HepG2 (cell line): ENCODE results near the gene BRCA2. TPM values are rescaled to one million over a fixed set of nuclear protein-coding genes. Genes with fewer than 3 reads are reported as not detected.
A peak's percentile ranks its signal among the peaks of the same experiment; 100 is the strongest.

Experiments used
- ATAC-seq: fragments of 200-7000 bp; cut with Tn5 transposase; 3 replicates; pipeline ENCODE4 v1.9.1; 2020; ENCODE audit warnings: mild to moderate bottlenecking, moderate library complexity
- BruUV-seq: library from RNA; stranded (reverse); fragments of 400-500 nt; replicated peaks from 2 replicates; lab custom pipeline; 2021; lab: Mats Ljungman, UMichigan
- CTCF ChIA-PET: fragments of 300-600 bp; formaldehyde crosslinking; extraction: SDS; loops from one replicate; lab custom pipeline; 2021; ENCODE audit warnings: low total read pairs, inconsistent platforms, low intra/inter-chr PET ratio; lab: Yijun Ruan, JAX
- POLR2A ChIA-PET: fragments of 350-600 bp; sonication (Branson Sonifier 250); formaldehyde crosslinking; loops from one replicate; lab custom pipeline; 2020; ENCODE audit warnings: antibody characterized with exemption, inconsistent platforms; lab: Yijun Ruan, JAX
- DNase-seq: peaks from one replicate; pipeline ENCODE4 v3.0.0-alpha.2; 2015; ENCODE audit warnings: low spot score
- FAIRE-seq: peaks from 3 replicates; lab custom pipeline; 2011; peaks lifted over from hg19 to GRCh38; lab: Jason Lieb, UNC
- H2AFZ ChIP-seq: one replicate; pipeline ENCODE4 v1.6.1; 2011; ENCODE audit warnings: low read length, inconsistent platforms
- H3K27ac ChIP-seq: fragments of 300-600 bp; 3 replicates; pipeline ENCODE4 v1.8.0; 2011; ENCODE audit warnings: mixed run types, mild to moderate bottlenecking, mixed read lengths, low read length, inconsistent platforms; ENCODE audit not compliant: insufficient read depth; ENCODE audit errors: extremely low read length
- H3K27me3 ChIP-seq, 2 experiments: fragments of 200-600 bp in 1 of 2; 2 replicates in 1 of 2; 3 replicates in 1 of 2; pipeline versions ENCODE4 v1.6.0 to v1.8.0; 2011; ENCODE audit warnings: low read length in 2 of 2, mild to moderate bottlenecking in 2 of 2, moderate library complexity in 2 of 2, inconsistent platforms in 1 of 2; ENCODE audit not compliant: insufficient read depth in 2 of 2, control insufficient read depth in 1 of 2
- H3K36me3 ChIP-seq, 2 experiments: fragments of 200-600 bp in 1 of 2; replicated peaks in 1 of 2; 2 replicates in 1 of 2; 3 replicates in 1 of 2; pipeline versions ENCODE4 v1.5.1 to v1.8.0; 2011; ENCODE audit warnings: low read length in 2 of 2, inconsistent platforms in 1 of 2; ENCODE audit not compliant: insufficient read depth in 2 of 2, control insufficient read depth in 1 of 2
- H3K4me1 ChIP-seq: 2 replicates; pipeline ENCODE4 v1.5.1; 2012; ENCODE audit warnings: low read length, inconsistent platforms; ENCODE audit not compliant: insufficient read depth
- H3K4me2 ChIP-seq: 2 replicates; pipeline ENCODE4 v1.6.0; 2011; ENCODE audit warnings: low read depth, low read length, inconsistent platforms
- H3K4me3 ChIP-seq, 3 experiments: fragments of 200-600 bp in 1 of 3; sonication (generic), shearing (Covaris generic) in 1 of 3; replicated peaks in 1 of 3; 2 replicates each; pipeline ENCODE4 v1.5.1; 2011 to 2016; ENCODE audit warnings: low read length in 3 of 3, inconsistent platforms in 2 of 3, low read depth in 2 of 3, mild to moderate bottlenecking in 2 of 3, control low read depth in 1 of 3, mixed read lengths in 1 of 3; ENCODE audit not compliant: insufficient read depth in 1 of 3
- H3K79me2 ChIP-seq: one replicate; pipeline ENCODE4 v1.6.1; 2011; ENCODE audit warnings: low read length, inconsistent platforms; ENCODE audit not compliant: insufficient read depth
- H3K9ac ChIP-seq: 2 replicates; pipeline ENCODE4 v1.6.0; 2011; ENCODE audit warnings: mild to moderate bottlenecking, low read depth, low read length, inconsistent platforms; ENCODE audit not compliant: insufficient read depth
- H3K9me3 ChIP-seq: 2 replicates; pipeline ENCODE4 v1.5.1; 2012; ENCODE audit warnings: mild to moderate bottlenecking, low read length
- H4K20me1 ChIP-seq: 2 replicates; pipeline ENCODE4 v1.6.0; 2011; ENCODE audit warnings: inconsistent platforms, mild to moderate bottlenecking, low read length, moderate library complexity; ENCODE audit not compliant: insufficient read depth
- ARID5B ChIP-seq: IDR thresholded peaks from 2 replicates; pipeline ENCODE4 v1.4.0; 2020; ENCODE audit warnings: mild to moderate bottlenecking, missing genetic modification reagents
- FOXA1 ChIP-seq, 2 experiments: fragments of 450-650 bp in 1 of 2; sonication (generic) in 1 of 2; formaldehyde crosslinking in 1 of 2; IDR thresholded peaks; 2 replicates each; pipeline versions ENCODE4 v1.4.0 to v1.6.1; 2016 to 2020; ENCODE audit warnings: missing genetic modification reagents in 1 of 2
- TEAD3 ChIP-seq: optimal IDR thresholded peaks from 2 replicates; pipeline ENCODE3; 2016; ENCODE audit warnings: borderline replicate concordance
- ZFY ChIP-seq: sonication (generic); formaldehyde crosslinking; IDR thresholded peaks from 2 replicates; pipeline ENCODE4 v1.4.0; 2020; ENCODE audit warnings: missing genetic modification reagents
- WGBS: methylation state at CpG from one replicate; pipeline ENCODE4 v1.1.6; 2017; ENCODE audit warnings: low lambda C conversion rate; 5-methylcytosine and 5-hydroxymethylcytosine counted together
- in situ Hi-C: cut with HindIII; loops from 2 replicates; pipeline ENCODE4 v1.10.0; 2017; ENCODE audit warnings: low pct_unique_long_range_greater_than_20kb; ENCODE audit not compliant: extremely low pct_ligation_motif_present
- intact Hi-C: fragments of 100-400 bp; cut with micrococcal nuclease; formaldehyde crosslinking; loops from one replicate; pipeline ENCODE4 v1.10.0; 2022; ENCODE audit not compliant: unreplicated experiment
- polyA plus RNA-seq, 8 experiments: library from polyadenylated mRNA; depleted of rRNA in 3 of 8; stranded (reverse) in 7 of 8; unstranded in 1 of 8; fragments of >200 nt; fragmentation: Illumina TruSeq in 4 of 8; extraction: Trizol in 4 of 8; gene quantifications; 2 replicates each; pipeline versions ENCODE4 v1.2.1 to v1.2.3, GENCODE V29; 2011 to 2016; ENCODE audit warnings: low read depth in 4 of 8, missing spikeins in 1 of 8, mixed read lengths in 1 of 8; ENCODE audit not compliant: insufficient read depth in 1 of 8
- total RNA-seq, 5 experiments: library from RNA; depleted of rRNA; stranded (reverse); fragments of >200 nt; fragmentation: Illumina TruSeq; extraction: Trizol; gene quantifications; 2 replicates each; pipeline ENCODE4 v1.2.3, GENCODE V29; 2016; ENCODE audit warnings: low read depth in 1 of 5
- TF ChIP-seq, protein P1 (sequence below): sonication (generic); formaldehyde crosslinking; IDR thresholded peaks from 2 replicates; pipeline ENCODE4 v1.4.0; 2020; ENCODE audit warnings: missing genetic modification reagents, low read depth, mild to moderate bottlenecking, borderline replicate concordance
- TF ChIP-seq, protein P2 (sequence below): sonication (generic); formaldehyde crosslinking; IDR thresholded peaks from 2 replicates; pipeline ENCODE4 v1.4.0; 2020; ENCODE audit warnings: missing genetic modification reagents, borderline replicate concordance

The BRCA2 gene
- total and polyA plus RNA-seq, 2 of the 13 experiments (the other 11 are each of a cell fraction or from before 2014, with no cell fraction given): 3.1 to 24.6 TPM

DNA sequence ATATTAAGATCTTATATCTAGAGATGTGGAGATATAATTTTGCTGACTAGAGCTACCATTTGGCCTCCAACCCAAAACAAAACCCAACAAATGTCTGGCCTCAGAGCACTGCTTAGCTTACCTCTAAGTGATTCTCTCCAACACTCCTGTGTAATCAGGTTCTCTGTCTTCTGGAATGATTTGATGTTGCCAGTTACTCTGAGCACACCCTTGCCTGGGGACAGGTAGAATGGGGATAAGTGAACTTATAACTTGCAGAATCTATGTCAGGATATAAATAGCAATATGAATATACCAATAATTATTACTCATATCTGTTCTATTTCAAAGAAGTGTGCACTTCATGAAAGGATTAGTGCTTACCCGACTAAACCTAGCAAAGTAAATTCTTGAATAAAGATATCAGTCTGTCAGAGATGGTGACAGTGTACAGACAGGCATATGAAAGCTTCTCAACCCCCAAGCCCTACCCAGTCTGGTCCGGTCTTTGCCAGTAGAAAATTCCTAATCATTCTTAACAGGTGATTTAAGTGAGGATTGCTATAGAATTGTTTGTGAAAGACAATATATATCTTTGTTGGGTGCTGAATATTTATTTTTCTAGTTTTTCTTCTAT is 33.1 kb upstream of the BRCA2 start:
- Histone ChIP-seq H3K27ac (no peak overlapping the region), H3K4me1 (peaks cover 49% of the 10 kb centered on the region), H3K4me3 (no peak overlapping the region), H3K79me2 (no peaks in the 10 kb centered on the region), H3K36me3 (peaks cover 1 to 15% of the 10 kb centered on the region in 2 experiments; a peak in 3 of 5 replicates), H2AFZ (no peak overlapping the region), H3K27me3 (no peaks in the 10 kb centered on the region), H3K9me3 (no peaks in the 10 kb centered on the region), H3K9ac (no peak overlapping the region), H3K4me2 (no peak overlapping the region), H4K20me1 (no peaks in the 10 kb centered on the region)
- ATAC-seq (no peak), DNase-seq (no peak), FAIRE-seq (no peak)
- no TSS peak for BruUV-seq
- CTCF ChIA-PET: no interaction called here
- TF ChIP-seq, protein P1, sequence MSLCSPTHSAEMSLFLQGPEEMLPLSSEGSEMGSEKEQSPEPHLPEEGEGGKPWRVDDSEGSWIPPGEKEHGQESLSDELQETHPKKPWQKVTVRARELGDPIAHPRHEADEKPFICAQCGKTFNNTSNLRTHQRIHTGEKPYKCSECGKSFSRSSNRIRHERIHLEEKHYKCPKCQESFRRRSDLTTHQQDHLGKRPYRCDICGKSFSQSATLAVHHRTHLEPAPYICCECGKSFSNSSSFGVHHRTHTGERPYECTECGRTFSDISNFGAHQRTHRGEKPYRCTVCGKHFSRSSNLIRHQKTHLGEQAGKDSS (CRISPR knock-in tag): no peak
- in situ Hi-C loops: no loop called here
- POLR2A ChIA-PET: interaction anchor here (1.4 kb wide), 1 partner anchor 27 kb away, joined by 4 read pairs; no protein-coding TSS in a partner anchor
- intact Hi-C loops: no loop called here
- 98% methylated on average over 2 of the region's 2 CpGs for WGBS

DNA sequence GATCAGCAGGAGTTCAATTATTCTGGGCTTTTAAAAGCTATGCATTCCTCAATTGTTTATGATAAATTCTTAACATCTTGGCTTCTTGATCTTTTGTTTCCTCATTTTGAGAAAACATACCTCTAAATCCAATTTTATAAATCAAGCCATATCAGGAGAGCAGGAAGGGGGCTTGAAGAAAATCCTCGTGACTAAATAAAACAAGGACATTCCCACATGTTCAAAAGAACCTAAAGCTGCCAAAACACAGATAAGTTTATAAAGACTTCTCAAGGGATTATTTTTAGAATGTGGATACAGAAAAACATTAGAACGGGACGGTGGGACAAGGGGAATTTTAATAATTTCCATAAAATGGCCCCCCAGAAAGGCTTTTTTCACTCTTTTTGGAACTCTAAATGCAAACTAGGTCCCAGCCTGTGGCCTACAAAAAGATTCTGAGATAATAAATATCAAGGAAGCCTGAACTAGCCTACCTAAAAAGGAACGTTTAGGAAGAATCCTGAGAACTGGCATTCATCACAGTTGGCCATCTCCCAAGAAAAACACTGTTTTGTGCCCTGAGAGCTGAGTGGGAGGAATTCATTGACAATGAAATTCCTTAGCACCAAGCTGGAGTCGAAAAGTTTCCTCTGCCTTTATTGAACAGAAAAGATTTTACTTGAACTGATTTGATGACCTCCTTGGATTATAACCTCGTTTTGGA is 30.2 kb upstream of the BRCA2 start:
- Histone ChIP-seq H3K9ac (no peak overlapping the region), H3K36me3 (no peaks in the 10 kb centered on the region; a peak in 1 of 5 replicates), H3K9me3 (no peaks in the 10 kb centered on the region), H4K20me1 (no peaks in the 10 kb centered on the region), H3K27ac (no peak overlapping the region), H3K79me2 (no peaks in the 10 kb centered on the region), H2AFZ (no peak overlapping the region), H3K4me1 (peaks cover 41% of the 10 kb centered on the region), H3K4me2 (0 out of 2 replicates have a peak overlapping the region, but pooled peaks have one; percentile 13), H3K27me3 (no peaks in the 10 kb centered on the region), H3K4me3 (no peak overlapping the region)
- ChIA-PET CTCF (no interaction called here), POLR2A (interaction anchor here (0.6 to 1.6 kb wide), 3 partner anchors 11 to 31 kb away, joined by 3 read pairs; no protein-coding TSS in a partner anchor)
- DNase-seq (peak; percentile 68), ATAC-seq (peak; percentile 38; the same call in 1 of the 3 replicates), FAIRE-seq (peak; percentile 58)
- no TSS peak for BruUV-seq
- WGBS: 51% methylated on average over 6 of the region's 6 CpGs
- in situ Hi-C loops: no loop called here
- intact Hi-C loops: no loop called here
- TF ChIP-seq ARID5B (CRISPR knock-in tag) (peak; percentile 43), ZFY (CRISPR knock-in tag) (no peak), TEAD3 (CRISPR knock-in tag) (peak; percentile 12), FOXA1 (IDR thresholded peaks at IDR 0.05) (no peak), FOXA1 (CRISPR knock-in tag; IDR thresholded peaks at IDR 0.05) (0 out of 2 replicates have a peak, but pooled peaks have one; percentile 11)
- TF ChIP-seq, protein P2, sequence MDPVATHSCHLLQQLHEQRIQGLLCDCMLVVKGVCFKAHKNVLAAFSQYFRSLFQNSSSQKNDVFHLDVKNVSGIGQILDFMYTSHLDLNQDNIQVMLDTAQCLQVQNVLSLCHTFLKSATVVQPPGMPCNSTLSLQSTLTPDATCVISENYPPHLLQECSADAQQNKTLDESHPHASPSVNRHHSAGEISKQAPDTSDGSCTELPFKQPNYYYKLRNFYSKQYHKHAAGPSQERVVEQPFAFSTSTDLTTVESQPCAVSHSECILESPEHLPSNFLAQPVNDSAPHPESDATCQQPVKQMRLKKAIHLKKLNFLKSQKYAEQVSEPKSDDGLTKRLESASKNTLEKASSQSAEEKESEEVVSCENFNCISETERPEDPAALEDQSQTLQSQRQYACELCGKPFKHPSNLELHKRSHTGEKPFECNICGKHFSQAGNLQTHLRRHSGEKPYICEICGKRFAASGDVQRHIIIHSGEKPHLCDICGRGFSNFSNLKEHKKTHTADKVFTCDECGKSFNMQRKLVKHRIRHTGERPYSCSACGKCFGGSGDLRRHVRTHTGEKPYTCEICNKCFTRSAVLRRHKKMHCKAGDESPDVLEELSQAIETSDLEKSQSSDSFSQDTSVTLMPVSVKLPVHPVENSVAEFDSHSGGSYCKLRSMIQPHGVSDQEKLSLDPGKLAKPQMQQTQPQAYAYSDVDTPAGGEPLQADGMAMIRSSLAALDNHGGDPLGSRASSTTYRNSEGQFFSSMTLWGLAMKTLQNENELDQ (CRISPR knock-in tag): no peak
